HG03565 (cell line): ENCODE measurements around the gene ACP7.

Experiments used
- ATAC-seq: cut with Tn5 transposase; IDR thresholded peaks from one replicate; pipeline ENCODE4 v1.9.1; 2021; ENCODE audit warnings: mild to moderate bottlenecking, moderate library complexity; ENCODE audit not compliant: unreplicated experiment

ACP7 gene

GRCh38 chr19:39146686-39147450, 62.7 kb downstream of the ACP7 start:
- ATAC-seq: no peak

- no peak for ATAC-seq
These were observed 63.3 kb downstream of the ACP7 start for GRCh38 chr19:39147480-39147879.

GRCh38 chr19:39148939-39149529, 64.9 kb downstream of the ACP7 start:
- no peak for ATAC-seq

GRCh38 chr19:39150235-39150634, 66.1 kb downstream of the ACP7 start:
- no peak for ATAC-seq

DNA sequence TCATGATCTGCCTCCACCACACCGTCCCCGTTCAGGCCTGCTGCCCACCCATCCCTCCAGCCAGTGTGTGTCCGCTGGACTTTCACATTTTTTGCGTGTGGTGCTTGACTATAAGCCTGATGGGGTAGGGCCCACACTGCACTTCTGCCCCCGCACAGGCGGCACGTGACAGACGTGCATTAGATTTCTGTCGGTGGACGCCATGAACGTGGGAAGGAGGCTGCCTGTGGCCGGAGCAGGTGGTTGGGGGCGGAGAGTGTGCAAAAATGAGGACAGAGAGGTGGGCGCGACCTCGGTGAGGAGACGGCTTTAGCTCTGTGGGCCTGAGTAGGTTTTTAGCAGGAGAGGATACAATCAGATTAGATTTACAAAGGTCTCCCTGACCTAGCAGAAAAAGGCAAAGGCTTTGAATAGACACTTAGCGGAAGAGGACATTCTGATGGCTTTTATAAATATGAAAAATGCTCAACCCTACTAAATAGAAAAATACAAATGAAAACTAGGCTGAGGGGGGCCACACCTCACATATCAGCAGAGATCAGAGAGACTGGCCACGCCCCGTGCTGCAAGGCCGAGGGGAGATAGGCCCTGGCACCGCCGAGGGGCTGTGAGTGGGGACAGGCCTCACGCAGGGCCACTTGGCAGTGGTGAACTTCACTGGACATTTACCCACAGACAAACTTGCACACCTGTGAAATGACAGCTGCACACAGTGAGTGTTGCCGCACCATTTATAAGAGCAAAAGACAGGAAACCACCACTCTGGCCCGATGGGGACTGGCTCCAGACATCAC, 66.8 kb downstream of the ACP7 start:
- no peak for ATAC-seq

DNA sequence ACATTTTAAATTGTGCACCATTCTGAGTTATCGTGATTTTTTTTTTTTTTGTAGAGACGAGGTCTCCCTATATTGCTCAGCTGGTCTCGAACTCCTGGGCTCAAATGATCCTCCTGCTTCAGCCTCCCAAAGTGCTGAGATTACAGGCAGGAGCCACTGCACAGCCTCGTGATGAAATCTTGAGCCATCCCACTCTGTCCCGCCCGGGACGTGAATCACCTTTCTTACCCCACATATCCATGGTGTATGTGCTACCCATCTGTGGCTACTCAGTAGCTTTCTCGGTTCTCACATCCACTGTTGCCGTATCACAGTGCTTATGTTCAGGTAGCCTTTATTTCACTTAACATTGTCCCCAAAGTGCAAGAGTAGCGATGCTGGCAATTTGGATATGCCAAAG, 67.9 kb downstream of the ACP7 start:
- ATAC-seq: no peak

DNA sequence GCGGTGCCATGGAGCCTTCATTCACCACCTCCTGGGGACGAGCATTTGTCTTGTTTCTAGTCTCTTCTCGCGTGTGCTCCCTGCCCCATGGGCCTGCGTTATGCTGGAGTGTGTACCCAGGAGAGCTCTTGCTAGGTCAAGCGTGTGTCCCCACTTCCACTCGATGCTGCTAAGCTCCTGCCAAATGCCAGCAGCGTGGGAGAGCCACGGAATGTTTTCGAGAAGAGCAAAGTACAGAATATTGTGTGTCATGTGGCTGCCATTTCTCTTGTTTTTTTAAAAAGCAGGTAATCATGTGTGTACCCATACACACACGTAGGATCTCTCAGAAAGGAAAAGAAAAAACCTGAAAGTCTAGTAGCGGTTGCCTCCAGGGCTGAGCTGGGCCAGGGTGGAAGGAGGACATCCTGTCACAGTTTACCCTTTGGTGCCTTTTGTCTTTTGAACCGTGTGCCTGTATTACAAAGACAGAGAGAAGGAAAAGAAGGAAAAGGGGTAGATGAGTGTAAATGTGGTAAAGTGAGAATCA, 70.0 kb downstream of the ACP7 start:
- ATAC-seq: no peak

DNA sequence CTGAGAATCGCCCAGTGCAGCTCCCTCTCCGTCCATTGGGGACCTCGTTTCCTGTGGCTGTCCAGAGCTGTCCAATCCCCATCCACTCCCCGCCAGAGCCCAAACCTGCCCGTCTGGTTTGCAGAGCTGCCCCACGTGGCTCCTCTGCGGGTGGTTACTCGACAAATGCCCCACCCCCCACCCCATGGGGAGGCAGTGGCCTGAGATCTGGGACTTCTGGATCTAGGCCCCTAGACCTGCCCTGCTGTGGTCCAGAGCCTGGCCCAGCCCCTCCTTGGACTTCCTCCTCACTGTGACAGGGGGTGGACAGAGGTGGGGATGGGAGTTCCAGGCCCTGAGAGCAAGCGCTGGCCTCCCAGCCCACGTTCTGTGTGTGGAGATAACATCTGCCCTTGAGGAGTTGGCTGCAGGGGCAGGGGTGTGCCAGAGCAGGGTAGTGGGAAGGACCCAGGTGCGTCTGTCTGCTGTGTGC, 70.5 kb downstream of the ACP7 start:
- no peak for ATAC-seq

DNA sequence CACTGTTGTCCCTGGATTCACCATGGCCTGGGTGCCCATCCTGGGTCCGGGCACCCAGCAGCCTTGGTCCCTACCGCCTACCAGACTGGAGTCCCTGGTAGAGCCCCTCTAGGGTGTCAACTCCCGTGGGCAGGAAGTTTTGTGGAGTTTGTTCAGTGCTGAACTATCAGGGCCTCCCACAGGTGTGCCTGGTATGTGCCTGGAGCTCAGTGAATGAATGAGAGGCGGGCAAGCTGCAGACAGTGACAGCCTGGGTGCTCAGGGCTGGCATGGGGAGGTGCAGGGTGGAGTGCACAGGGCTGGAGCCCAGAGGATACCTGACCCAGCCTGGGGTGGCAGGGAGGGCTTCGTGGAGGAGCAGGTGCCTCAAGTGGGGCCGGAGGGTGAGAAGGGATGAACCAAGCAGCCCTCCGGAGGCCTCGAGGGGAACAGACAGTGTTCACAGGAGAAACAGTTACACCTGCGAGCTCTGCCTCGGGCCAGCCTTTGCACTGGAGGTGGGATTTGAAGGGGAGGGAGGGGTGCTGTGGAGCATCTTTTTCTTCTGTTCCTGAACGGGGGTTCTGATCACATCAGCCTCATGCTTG, 71.0 kb downstream of the ACP7 start:
- no peak for ATAC-seq

DNA sequence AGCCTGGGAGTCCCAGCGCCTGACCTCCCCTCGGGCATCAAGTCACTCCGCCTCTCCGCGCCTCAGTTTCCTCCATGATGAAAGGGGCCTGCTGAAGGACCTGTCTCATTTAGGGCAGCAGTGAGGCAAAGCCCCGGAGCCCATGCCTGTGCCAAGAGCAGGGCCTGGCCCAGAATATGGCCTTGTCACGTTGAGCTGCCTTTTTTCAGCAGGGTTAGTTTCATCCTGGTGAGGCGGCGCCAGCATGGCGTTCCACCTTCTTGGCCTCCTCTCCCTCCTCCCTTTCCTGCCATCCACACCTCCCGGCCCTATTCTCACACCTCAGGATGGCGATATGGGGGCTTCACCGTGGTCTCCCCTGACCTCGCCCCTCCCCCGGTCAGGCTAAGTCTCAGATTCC, 71.6 kb downstream of the ACP7 start:
- no peak for ATAC-seq

DNA sequence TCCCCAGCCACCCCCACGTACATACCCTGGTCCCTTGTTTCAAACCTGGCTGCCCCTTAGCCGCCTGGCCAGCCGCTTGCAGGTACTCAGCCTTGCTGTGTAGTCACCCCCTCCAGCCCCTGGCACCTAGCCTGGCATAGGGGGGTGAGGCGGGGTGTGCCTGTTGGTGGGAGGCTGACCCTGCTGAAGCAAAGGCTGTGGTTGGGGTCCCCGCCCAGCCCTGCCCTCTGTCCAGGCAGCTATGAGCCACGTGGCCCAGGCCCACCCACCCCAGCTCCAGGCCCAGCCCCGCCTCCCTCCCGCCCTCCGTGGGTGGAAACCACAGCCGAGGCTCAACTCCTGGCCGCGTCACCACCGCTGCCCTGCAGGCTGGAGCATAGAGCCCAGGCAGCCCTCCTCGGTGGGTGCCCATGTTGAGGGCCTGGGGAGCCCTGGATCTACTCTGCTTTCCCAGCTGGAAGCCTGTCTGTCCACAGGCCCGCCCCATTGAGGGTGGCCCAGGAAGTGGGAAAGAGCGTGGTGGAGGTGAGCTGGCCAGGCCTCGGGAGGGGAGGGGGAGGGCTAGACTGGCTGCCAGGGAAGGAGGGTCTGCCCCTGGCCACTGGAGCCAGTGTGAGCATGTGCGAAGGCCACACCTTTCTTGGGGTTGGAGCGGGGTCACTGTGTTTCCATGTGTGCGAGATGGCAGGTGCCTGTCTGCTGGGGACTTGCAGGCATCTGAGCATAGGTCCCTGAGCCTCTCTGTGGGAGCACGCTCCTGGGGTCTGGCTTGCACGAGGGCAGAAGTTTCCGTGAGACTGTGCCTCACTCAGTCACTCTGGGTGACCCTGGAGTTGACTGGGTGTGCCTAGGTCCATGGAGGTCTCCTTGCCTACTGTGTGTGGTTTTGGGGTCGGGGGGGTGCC, 72.4 kb downstream of the ACP7 start:
- ATAC-seq: no peak

- ATAC-seq: no peak
These were observed 73.3 kb downstream of the ACP7 start for GRCh38 chr19:39157275-39157996.

GRCh38 chr19:39157997-39158389, 73.8 kb downstream of the ACP7 start:
- no peak for ATAC-seq

DNA sequence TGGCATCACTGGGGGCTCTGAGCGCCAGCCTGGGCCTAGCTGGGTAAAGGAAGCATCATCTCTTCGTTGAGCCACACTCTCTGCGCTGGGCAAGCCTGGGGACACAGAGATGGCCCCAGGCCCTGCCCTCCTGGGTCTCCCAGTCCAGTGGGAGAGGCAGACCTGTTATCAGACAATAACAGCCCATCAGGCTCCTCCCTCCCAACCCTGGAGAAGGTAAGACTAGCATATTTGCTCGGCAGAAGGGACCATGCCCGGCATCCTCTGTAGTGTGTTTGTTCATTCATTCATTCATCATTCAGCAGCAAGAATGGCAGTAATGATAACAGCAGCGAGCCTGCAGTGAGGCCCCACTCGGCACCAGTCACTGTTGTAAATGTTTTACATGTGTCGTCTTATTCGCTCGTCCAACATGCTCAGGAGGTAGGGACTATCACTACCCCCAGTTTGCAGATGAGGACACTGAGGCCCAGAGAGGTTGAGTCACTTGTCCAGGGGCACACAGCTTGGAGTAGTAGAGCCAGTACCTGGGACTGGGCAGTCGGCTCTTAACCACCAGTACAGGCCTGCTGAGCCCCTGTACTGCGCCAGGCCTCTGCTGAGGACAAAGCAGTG, 74.6 kb downstream of the ACP7 start:
- ATAC-seq: no peak

- no peak for ATAC-seq
These were observed 76.3 kb downstream of the ACP7 start for GRCh38 chr19:39160523-39160861.
